Measurements from ENCODE around the gene NUTM1. TPM values are rescaled to one million over a fixed set of nuclear protein-coding genes. Genes with fewer than 3 reads are reported as not detected.
"Not testable (repeated sequence)": the region's sequence is repeated elsewhere in the genome, so short reads cannot be mapped to it uniquely, and the experiment has no call there.

The NUTM1 gene
- total RNA-seq, 1 experiment from 2014 or later, result not detected

DNA sequence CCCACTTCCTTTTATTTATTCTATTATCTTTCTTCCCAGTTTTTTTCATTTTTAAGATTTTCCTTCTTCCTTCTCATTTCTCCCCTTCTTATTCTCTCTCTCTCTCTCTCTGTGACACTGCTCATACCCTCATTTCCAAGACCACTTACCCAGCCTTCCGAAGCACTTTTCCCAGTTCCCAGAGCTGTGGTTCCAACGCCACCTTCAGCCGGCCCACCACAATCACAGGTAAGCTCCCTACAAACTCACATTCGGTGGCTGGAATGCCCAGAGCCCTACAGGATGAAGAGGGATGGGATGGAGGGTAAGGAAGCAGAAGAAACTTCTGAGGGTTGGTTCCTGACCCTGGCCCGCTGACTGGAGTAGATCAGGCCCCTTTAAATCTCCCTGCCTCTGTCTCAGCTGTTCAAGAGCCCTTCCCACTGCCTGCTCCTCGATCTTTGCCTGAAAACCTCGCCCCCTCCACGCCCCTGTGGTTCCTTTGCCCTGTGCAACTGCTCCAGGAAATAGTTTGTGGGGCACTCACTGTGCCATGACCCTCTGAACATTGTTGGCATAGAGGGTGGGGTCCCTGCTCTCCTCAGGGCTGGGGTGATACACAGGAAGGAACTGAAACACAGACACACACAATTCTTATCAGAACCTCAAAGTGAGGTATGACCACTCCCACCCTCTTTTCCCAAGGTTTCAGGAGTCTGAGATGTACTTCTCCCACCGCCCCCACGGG lies 19.1 kb downstream of the NUTM1 start:
- no peak for DNase-seq (ENCODE audit: low spot score)

DNA sequence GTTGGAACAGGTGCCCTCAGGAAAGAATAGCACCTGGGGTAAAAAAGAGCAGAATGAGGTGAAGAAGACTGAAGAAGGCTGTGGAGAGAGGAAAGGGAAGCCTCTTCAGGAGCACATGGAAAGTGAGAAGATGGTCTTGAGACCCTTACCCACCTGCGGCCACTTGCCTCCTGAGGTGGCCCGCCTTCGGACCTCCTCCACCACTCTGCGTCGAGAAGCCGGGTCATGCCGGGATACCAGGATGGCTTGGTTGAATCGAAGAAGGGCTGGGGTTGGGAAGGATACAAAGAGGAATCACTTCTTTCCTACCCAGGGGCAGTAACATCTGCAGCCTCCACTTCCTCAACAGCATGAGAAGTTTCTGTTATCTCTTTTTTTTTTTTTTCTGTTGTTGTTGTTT lies 20.9 kb downstream of the NUTM1 start:
- no peak for DNase-seq (ENCODE audit: low spot score)

GRCh38 chr15:34365091-34365825 lies 22.1 kb downstream of the NUTM1 start:
- DNase-seq (ENCODE audit: low spot score), result no peak

DNA sequence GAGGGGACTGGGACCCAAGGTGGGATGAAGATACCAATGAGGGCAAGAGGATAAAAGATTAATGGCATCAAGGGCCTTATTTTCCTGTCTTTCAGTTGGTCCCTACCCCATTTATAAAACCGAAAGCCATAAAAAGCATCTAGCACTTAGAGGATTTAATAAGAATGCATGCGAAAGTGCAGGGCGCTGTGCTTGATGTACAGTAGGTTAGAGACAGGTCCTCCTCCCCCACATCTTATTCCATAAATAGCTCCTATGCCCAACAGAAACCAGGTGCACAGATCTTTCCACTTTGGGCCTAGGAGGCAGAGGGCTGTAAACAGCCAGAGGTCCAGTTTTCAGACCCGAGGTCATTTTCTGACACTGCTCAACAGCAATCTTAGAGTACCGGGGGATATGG lies 22.7 kb downstream of the NUTM1 start:
- DNase-seq (ENCODE audit: low spot score), result no peak

DNA sequence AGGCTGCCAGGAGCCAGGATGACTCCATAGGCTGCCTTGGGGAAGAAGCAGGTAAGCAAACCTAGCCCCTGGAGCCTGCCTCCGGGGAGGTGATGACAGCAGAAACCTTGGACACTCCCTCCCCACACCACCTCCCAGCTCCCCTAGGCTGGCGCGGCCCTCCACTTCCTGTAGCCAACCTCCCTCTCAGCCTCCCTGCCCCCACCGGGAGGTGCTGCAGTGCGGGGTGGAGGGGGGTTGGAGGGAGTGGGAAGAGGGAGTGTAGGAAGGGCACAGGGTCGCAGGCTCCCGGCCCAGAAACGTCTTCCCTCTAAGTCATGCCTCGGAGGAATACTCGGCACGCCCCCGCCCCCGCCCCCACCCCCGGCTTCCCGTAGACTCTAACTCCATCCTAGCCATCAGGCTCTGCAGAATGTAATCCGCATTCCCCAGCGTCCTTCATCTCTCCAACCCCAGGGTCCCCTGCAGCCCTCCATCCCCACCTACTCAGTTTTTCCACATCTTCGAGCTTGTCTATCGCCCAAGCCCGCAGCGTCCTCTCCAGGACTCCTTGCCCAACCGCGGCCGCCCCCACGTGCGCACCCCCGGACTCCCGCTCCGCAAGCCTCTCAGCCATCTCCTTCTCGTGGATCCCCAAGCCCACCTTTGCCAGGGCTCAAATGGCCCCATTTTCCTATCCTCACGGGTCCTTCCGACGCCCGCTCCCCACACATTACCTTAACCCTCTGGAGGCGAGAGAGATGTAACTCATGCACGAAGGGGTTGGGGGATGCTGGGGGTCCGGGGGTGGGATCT lies 23.4 kb downstream of the NUTM1 start:
- DNase-seq (ENCODE audit: low spot score), result peak; percentile 74

- peak; percentile 98 for DNase-seq (ENCODE audit: low spot score)
Measured at GRCh38 chr15:34367101-34368081, 24.3 kb downstream of the NUTM1 start, which contains the start of gene LPCAT4. TSS of gene LPCAT4 (minus strand) at chr15:34367196. CDS start at chr15:34367100, 96 bp downstream.

DNA sequence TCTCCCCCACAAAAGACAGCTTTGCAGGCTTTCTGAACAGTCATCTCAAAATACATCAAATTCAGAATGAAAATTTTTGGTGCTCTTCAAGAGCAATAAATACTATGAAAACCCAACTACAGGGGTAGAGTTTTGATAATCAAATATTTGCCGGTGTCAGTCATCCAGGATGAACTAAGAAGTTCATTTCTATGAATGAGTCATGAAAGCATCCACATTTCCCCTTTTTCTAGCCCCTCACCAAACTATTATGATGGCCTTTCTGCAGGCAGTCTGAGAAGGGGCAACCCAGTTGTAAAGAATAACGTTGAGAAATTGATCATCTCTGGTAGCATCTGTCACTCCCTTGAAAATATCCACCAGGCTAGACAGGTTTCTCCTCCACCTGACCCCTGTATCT lies 27.0 kb downstream of the NUTM1 start:
- no peak for DNase-seq (ENCODE audit: low spot score)

DNA sequence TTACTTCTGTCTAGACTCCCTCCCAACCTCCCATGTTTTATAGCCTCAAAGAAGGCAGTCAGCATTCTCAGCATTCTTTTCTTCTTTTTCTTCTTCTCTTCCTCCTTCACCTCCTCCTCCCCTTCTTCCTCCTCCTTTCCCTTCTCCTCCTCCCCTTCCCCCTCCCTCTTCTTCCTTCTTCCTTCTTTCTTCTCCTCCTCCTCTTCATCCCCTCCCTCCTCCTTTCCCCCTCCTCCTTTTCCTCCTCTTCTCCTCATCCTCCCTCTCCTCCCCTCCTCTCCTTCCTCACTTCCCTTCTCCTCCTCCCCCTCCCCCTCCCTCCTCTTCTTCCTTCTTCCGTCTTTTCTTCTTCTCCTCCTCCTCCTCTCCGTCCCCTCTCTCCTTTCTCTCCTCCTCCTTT lies 27.5 kb downstream of the NUTM1 start:
- DNase-seq (ENCODE audit: low spot score), result no peak

DNA sequence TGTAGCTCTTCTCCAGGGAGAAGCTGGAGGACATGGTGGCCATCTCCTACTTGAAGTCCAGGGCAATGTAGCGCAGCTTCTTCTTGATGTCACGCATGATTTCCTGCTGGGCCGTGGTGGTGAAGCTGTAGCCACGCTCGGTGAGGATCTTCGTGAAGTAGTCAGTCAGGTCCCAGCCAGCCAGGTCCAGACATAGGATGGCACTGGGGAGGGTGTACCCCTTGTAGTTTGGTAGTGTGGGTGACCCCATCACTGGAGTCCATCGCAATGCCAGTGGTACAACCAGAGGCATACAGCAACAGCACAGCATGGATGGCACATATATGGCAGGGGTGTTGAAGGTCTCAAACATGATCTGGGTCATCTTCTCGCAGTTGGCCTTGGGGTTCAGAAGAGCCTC lies 30.8 kb downstream of the NUTM1 start:
- no peak for DNase-seq (ENCODE audit: low spot score)

DNA sequence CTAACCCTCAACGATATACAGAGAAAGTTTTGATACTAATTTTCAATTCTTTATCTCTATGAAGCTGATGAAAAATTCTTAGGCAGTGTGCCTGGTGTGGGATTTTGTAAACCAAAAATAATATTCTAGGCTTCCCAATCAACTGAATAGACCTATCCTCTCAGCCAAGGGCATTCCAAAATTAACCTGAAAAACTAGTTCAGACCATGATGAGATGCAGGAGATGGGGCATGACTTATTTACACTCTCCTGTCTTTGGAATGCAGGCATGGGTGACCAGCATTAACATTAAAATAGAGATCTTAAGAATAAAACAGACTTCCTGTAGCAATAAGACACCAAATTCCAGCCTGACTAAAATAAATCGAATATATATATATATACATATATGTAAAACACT lies 31.7 kb downstream of the NUTM1 start:
- no peak for DNase-seq (ENCODE audit: low spot score)

- not testable (repeated sequence) for DNase-seq (ENCODE audit: low spot score)
Measured at GRCh38 chr15:34375541-34375940, 32.4 kb downstream of the NUTM1 start.

- DNase-seq (ENCODE audit: low spot score), result no peak
Measured at GRCh38 chr15:34376856-34377255, 33.7 kb downstream of the NUTM1 start.

DNA sequence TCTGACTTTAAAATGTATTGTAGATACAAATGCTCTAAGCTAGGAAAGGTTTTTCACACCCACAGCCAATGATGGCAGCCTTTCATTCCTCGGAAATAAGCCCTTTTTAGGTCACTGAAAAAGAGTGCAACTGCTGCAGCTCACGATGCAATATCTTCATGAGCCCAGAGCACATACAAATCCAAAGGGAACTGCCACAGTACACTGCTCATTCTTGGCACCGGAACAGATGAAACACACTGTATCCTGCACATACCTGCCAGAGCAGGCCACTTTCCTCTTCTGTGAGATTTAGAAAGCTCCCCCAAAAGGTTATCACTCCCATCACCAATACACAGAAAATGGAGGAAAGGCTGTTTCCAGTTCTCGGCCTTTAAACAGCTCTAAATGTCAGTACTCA lies 37.4 kb downstream of the NUTM1 start:
- not testable (repeated sequence) for DNase-seq (ENCODE audit: low spot score)

- DNase-seq (ENCODE audit: low spot score), result not testable (repeated sequence)
Measured at GRCh38 chr15:34381829-34382521, 38.9 kb downstream of the NUTM1 start.

DNA sequence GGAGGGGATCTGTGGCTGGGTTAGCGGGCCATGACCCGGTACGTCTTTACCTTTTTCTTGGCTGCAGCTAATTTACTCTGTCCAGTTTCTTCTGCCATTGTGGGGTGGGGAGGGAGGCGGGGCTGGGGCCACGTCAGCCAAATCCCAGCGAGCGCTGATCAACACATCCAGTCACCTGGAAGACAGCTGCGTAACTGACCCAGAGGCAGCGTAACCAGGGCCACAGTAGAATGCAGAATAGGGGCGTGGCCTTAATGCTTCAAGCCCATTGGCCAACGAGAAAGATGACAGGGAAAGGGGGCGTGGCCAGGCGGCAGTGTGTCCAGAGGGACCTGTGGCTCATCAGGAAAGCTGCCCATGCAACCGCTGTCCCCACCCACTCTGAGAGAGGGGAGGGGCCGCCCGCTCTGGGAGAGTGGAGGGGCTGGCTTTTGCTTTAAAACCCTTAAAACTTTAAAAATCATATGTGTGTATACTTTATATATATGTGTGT lies 46.5 kb downstream of the NUTM1 start:
- DNase-seq (ENCODE audit: low spot score), result not testable (repeated sequence)

- DNase-seq (ENCODE audit: low spot score), result not testable (repeated sequence)
Measured at GRCh38 chr15:34392981-34393380, 49.9 kb downstream of the NUTM1 start.

GRCh38 chr15:34397637-34398259 lies 54.6 kb downstream of the NUTM1 start:
- DNase-seq (ENCODE audit: low spot score), result not testable (repeated sequence)

GRCh38 chr15:34403160-34403598 lies 60.1 kb downstream of the NUTM1 start:
- DNase-seq (ENCODE audit: low spot score), result not testable (repeated sequence)

- not testable (repeated sequence) for DNase-seq (ENCODE audit: low spot score)
Measured at GRCh38 chr15:34403899-34404298, 60.8 kb downstream of the NUTM1 start.
